Mucosa of descending colon (tissue), 3 donors: Measurements from ENCODE around the gene CUL1. TPM values are rescaled to one million over a fixed set of nuclear protein-coding genes. Genes with fewer than 3 reads are reported as not detected.

Experiments
- ATAC-seq: fragments of 200-7000 bp; cut with Tn5 transposase; one replicate; pipeline ENCODE4 v1.9.1; 2020; ENCODE audit warnings: mild to moderate bottlenecking, moderate library complexity
- DNase-seq, 3 donors: peaks; one replicate each; pipeline ENCODE4 v3.0.0-alpha.2; 2020
- H3K36me3 ChIP-seq: fragments of 200-600 bp; one replicate; pipeline ENCODE4 v1.8.0; 2021; ENCODE audit warnings: low read depth, mild to moderate bottlenecking
- H3K4me1 ChIP-seq: fragments of 200-600 bp; one replicate; pipeline ENCODE4 v1.8.0; 2021; ENCODE audit warnings: low read depth, mild to moderate bottlenecking
- H3K4me3 ChIP-seq: fragments of 200-600 bp; one replicate; pipeline ENCODE4 v1.8.0; 2021; ENCODE audit warnings: mild to moderate bottlenecking
- H3K9me3 ChIP-seq: fragments of 200-600 bp; one replicate; pipeline ENCODE4 v1.8.0; 2021; ENCODE audit warnings: mild to moderate bottlenecking
- CTCF ChIP-seq: fragments of 200-600 bp; IDR thresholded peaks from one replicate; pipeline ENCODE4 v1.8.0; 2022; ENCODE audit warnings: antibody characterized with exemption, mild to moderate bottlenecking
- intact Hi-C, 2 donors: fragments of 100-400 bp; cut with DNase I in 1 of 2; cut with micrococcal nuclease in 1 of 2; formaldehyde crosslinking; loops; one replicate each; pipeline versions ENCODE4 v1.11.0 to v1.11.1; 2022; cut with DNase I, micrococcal nuclease
- total RNA-seq, 3 donors: library from RNA; stranded (reverse); fragmentation: NEBNext Ultra II Directional in 2 of 3; extraction: Animal tissue kit (Norgen Biotek cat#: 25700) in 2 of 3; gene quantifications; one replicate each; pipeline versions ENCODE4 v1.2.1 to v1.2.4, GENCODE V29; 2021 to 2023
- donor health status: DM: no; HTN: no; CAD: no; lungs with moderate emphysema.
- donor health status: DM: no; HTN: no; CAD: no.
- donor health status: DM: no; HTN: yes; CAD: no.

The CUL1 gene
- total RNA-seq, 3 donors from 2014 or later = 28.7 to 58.1 (median 33.3) TPM

GRCh38 chr7:148807436-148807835 lies 108.7 kb downstream of the CUL1 start:
- intact Hi-C loops = no loop called here
- Histone ChIP-seq H3K4me1 (no peaks in the 10 kb centered on the region), H3K9me3 (no peaks in the 10 kb centered on the region), H3K36me3 (no peaks in the 10 kb centered on the region), H3K4me3 (no peak overlapping the region)
- DNase-seq (no peak), ATAC-seq (no peak)
- no peak for TF ChIP-seq CTCF

- ATAC-seq = no peak
- H3K9me3 ChIP-seq = no peaks in the 10 kb centered on the region
- intact Hi-C loops = no loop called here
- no peaks in the 10 kb centered on the region for H3K36me3 ChIP-seq
- no peak overlapping the region for H3K4me3 ChIP-seq
- H3K4me1 ChIP-seq = no peaks in the 10 kb centered on the region
- TF ChIP-seq CTCF = no peak
- DNase-seq = no peak
Observed at GRCh38 chr7:148809856-148810255, 111.2 kb downstream of the CUL1 start.

GRCh38 chr7:148811892-148812291 lies 113.2 kb downstream of the CUL1 start:
- Histone ChIP-seq H3K36me3 (no peaks in the 10 kb centered on the region), H3K4me1 (no peaks in the 10 kb centered on the region), H3K4me3 (no peak overlapping the region), H3K9me3 (no peaks in the 10 kb centered on the region)
- ATAC-seq (no peak), DNase-seq (no peak)
- no peak for TF ChIP-seq CTCF
- intact Hi-C loops = no loop called here

- Histone ChIP-seq H3K9me3 (no peaks in the 10 kb centered on the region), H3K36me3 (no peaks in the 10 kb centered on the region), H3K4me3 (no peak overlapping the region), H3K4me1 (no peaks in the 10 kb centered on the region)
- TF ChIP-seq CTCF = no peak
- DNase-seq (no peak), ATAC-seq (no peak)
- intact Hi-C loops = no loop called here
Observed at GRCh38 chr7:148813890-148814289, 115.2 kb downstream of the CUL1 start.

- intact Hi-C loops = no loop called here
- ATAC-seq = no peak
Observed at GRCh38 chr7:148814922-148815559, 116.3 kb downstream of the CUL1 start.

More at GRCh38 chr7:148814922-148815559, 116.3 kb downstream of the CUL1 start:
- H3K4me1 ChIP-seq = no peaks in the 10 kb centered on the region
- no peak for DNase-seq
- H3K4me3 ChIP-seq = no peak overlapping the region
- no peaks in the 10 kb centered on the region for H3K9me3 ChIP-seq
- no peak for TF ChIP-seq CTCF
- H3K36me3 ChIP-seq = no peaks in the 10 kb centered on the region
